Measurements from ENCODE around the gene FSD2. TPM values are rescaled to one million over a fixed set of nuclear protein-coding genes. Genes with fewer than 3 reads are reported as not detected.

Gene FSD2
- total and polyA plus RNA-seq, 9 of the 15 experiments (the other 6 are each of a cell fraction or from before 2014, with no cell fraction given), result 0.01 to 0.06 TPM; not detected in 7

DNA sequence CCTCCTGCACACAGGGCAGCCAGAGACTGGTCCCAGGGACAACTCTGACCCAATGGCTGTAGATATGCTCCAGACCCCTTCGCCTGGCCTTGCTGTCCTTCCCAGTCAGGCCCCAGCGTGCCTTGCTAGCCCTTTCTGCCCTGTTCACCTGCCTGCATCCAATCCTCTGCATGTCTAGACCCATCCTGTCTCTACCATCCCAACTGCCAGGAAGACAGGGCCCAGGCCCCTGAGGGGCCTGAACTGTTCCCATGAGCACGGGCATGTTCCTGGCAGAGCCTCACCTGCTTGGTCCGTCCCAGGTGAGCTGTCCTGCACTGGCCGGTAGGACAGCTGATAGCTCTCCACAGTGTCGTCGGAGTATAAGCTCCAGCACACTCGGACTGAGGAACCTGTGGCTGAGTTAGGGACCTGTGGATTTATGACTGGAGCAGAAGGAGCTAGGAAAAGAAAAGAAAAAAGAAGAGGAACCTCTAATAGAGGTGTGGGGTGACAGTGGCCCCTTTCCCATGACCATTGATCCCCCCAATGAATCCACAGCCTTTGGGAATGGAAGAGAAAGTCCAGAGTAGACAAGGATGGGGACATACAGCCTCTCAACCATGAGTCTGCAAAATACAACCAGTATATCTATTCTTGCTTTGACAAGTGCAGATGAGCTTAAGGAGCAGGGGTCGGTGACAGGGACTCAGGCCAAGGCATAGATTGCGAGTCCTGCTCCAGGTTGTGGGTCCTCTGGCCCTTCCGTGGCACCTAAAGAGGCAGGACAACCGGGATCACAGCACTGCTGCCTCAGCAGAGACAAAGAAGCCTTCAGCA, 33.9 kb downstream of the FSD2 start (continued):
- TF ChIP-seq, protein P1, sequence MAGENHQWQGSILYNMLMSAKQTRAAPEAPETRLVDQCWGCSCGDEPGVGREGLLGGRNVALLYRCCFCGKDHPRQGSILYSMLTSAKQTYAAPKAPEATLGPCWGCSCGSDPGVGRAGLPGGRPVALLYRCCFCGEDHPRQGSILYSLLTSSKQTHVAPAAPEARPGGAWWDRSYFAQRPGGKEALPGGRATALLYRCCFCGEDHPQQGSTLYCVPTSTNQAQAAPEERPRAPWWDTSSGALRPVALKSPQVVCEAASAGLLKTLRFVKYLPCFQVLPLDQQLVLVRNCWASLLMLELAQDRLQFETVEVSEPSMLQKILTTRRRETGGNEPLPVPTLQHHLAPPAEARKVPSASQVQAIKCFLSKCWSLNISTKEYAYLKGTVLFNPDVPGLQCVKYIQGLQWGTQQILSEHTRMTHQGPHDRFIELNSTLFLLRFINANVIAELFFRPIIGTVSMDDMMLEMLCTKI (IDR thresholded peaks at IDR 0.05; ENCODE audit: partially characterized antibody), result no peak
- no peak for TF ChIP-seq RBBP5 (IDR thresholded peaks at IDR 0.05; ENCODE audit: borderline replicate concordance, insufficient read depth, low read length, poor library complexity, severe bottlenecking)
- TF ChIP-seq ZC3H4 (CRISPR knock-in tag; IDR thresholded peaks at IDR 0.05; ENCODE audit: borderline replicate concordance), result no peak
- TF ChIP-seq, protein P2, sequence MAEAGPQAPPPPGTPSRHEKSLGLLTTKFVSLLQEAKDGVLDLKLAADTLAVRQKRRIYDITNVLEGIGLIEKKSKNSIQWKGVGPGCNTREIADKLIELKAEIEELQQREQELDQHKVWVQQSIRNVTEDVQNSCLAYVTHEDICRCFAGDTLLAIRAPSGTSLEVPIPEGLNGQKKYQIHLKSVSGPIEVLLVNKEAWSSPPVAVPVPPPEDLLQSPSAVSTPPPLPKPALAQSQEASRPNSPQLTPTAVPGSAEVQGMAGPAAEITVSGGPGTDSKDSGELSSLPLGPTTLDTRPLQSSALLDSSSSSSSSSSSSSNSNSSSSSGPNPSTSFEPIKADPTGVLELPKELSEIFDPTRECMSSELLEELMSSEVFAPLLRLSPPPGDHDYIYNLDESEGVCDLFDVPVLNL (CRISPR knock-in tag; IDR thresholded peaks at IDR 0.05; ENCODE audit: low read depth), result no peak

DNA sequence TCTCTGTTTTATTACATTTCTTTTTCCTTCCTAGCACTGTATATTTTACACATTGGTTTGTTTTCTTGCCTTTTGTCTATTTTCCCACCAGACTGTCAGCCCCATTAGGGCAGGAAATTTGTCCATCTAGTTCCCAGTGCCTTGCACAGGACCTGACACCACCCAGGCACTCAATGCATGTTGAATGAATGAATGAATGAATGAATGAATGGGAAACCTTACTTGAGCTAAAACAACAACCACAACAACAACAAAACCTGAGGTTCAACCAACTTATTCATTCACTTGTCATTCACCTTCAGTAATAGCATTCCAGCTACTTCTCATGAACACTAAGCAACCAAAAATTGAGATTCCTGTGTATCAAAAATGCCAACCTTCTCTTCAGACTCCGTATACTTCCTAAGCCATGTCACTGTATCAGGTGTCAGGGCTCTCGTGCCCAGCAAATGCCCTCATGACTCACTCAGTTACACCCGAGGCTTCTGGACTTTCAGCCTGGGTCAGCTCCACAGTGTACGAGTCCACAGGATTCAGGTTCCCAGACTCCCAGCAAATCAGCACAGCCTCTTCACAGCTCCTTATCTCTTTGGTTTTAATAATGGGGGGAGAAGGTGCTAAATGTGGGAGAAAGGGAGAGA, 37.3 kb downstream of the FSD2 start:
- ChIA-PET CTCF (ENCODE audit: low intra/inter-chr PET ratio) (no interaction called here), POLR2A (interaction anchor here (0.7 to 2.7 kb wide), 2 partner anchors 9 to 18 kb away, joined by 3 to 13 read pairs; no protein-coding TSS in a partner anchor)
- in situ Hi-C loops (cut with MboI), result no loop called here
- no peaks in the 10 kb centered on the region for H3K9me1 ChIP-seq (ENCODE audit: control insufficient read depth, insufficient read depth, low read length)
- WGBS (ENCODE audit: insufficient coverage, low coverage, missing lambda C conversion rate), result 34% methylated on average over 4 of the region's 4 CpGs
- H4K20me1 ChIP-seq (replicated peaks; ENCODE audit: control insufficient read depth, insufficient read depth, low read length), result no peaks in the 10 kb centered on the region
- FAIRE-seq (no peak), ATAC-seq (no peak), DNase-seq (ENCODE audit: extremely low read depth in 1 of 4, low spot score in 3 of 4) (no peak)
- H3K9me3 ChIP-seq (replicated peaks; ENCODE audit: control insufficient read depth, insufficient read depth, low read depth, low read length), result no peaks in the 10 kb centered on the region
- no peak overlapping the region for H3K4me3 ChIP-seq
- H3K4me2 ChIP-seq (ENCODE audit: insufficient read depth, low read length), result no peak overlapping the region
- H3K27me3 ChIP-seq (ENCODE audit: control insufficient read depth in 2 of 2, insufficient read depth in 2 of 2, low read length in 2 of 2), result 0 out of 5 replicates have a peak, but pooled peaks cover 0 to 6% of the 10 kb centered on the region in 2 experiments
- H3K36me3 ChIP-seq (ENCODE audit: control insufficient read depth, insufficient read depth, low read length), result no peaks in the 10 kb centered on the region; the same call in 2 of the 3 replicates
- H3K79me2 ChIP-seq (ENCODE audit: control insufficient read depth, insufficient read depth, low read length), result no peaks in the 10 kb centered on the region
- intact Hi-C loops (cut with micrococcal nuclease), result no loop called here
- BruUV-seq (replicated peaks), result no TSS peak
- H3K27ac ChIP-seq (ENCODE audit: extremely low read depth, low read depth, low read length), result no peak overlapping the region
- no peak overlapping the region for H3K9ac ChIP-seq (ENCODE audit: insufficient read depth in 1 of 2, low read depth in 2 of 2, low read length in 2 of 2)
- peaks cover 0 to 8% of the 10 kb centered on the region in 2 experiments; a peak in 3 of 5 replicates for H3K4me1 ChIP-seq (replicated peaks in 1 of 2; ENCODE audit: control insufficient read depth in 2 of 2, insufficient read depth in 2 of 2, low read length in 2 of 2)
- no peak overlapping the region for H2AFZ ChIP-seq (ENCODE audit: low read depth, low read length)
- TF ChIP-seq ZNF408 (CRISPR knock-in tag; IDR thresholded peaks at IDR 0.05; ENCODE audit: low read depth) (no peak), ZNF12 (CRISPR knock-in tag; IDR thresholded peaks at IDR 0.05) (no peak), NCOR1 (IDR thresholded peaks at IDR 0.05) (no peak), SP1 (CRISPR knock-in tag; IDR thresholded peaks at IDR 0.05) (no peak), ZNF24 (IDR thresholded peaks at IDR 0.05) (peak; percentile 87), ZNF354B (CRISPR knock-in tag; IDR thresholded peaks at IDR 0.05) (no peak), IRF9 (tag; IDR thresholded peaks at IDR 0.05) (no peak)
